ENCODE results near the gene TECPR2.

DNA sequence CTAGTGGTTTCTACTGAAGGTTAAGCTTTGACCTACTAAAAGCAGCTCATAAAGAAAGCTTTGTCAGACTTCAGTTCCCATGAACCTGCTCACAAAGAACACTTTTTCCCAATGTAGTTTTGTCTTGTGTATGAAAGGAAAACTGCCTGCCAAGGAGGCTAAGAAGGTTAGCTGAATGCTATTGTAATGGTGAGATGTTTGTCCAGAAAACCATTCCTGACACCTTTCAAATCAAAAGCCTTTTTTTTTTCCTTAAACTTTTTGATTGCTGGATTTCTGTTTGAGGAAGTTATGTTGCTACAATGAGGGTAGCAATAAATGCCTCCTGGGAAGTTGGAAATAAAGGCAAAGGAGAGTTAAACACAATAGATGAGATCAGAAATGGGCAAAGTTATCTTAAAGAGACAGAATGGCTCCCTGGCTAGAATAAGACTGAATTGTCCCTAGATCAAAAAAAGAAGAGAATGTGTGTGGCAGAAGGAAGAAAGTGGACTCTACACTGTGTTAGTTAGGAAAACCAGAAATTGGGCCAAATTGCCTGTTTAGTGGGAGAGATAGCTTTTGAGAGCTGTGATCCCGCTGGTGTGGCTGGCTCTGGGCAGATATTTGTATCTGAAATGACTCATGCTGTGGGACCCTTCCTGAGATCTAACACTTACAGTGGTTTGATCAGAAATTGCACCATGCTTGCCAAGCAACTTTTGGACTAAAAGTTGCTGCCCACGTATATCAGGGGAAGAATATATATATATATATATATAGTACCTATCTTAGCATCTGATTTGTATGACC is 27.5 kb downstream of the TECPR2 start:
- TF ChIP-seq, protein P1, sequence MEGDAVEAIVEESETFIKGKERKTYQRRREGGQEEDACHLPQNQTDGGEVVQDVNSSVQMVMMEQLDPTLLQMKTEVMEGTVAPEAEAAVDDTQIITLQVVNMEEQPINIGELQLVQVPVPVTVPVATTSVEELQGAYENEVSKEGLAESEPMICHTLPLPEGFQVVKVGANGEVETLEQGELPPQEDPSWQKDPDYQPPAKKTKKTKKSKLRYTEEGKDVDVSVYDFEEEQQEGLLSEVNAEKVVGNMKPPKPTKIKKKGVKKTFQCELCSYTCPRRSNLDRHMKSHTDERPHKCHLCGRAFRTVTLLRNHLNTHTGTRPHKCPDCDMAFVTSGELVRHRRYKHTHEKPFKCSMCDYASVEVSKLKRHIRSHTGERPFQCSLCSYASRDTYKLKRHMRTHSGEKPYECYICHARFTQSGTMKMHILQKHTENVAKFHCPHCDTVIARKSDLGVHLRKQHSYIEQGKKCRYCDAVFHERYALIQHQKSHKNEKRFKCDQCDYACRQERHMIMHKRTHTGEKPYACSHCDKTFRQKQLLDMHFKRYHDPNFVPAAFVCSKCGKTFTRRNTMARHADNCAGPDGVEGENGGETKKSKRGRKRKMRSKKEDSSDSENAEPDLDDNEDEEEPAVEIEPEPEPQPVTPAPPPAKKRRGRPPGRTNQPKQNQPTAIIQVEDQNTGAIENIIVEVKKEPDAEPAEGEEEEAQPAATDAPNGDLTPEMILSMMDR (IDR thresholded peaks at IDR 0.05; ENCODE audit: insufficient read depth, low read depth, low read length) = no peak
- no peak for TF ChIP-seq EZH2 (IDR thresholded peaks at IDR 0.05; ENCODE audit: insufficient read depth, low read length)

Data from astrocyte (in vitro differentiated cells and primary cell).